WTC11 (cell line): ENCODE data around the gene IMMT. TPM values are rescaled to one million over a fixed set of nuclear protein-coding genes. Genes with fewer than 3 reads are reported as not detected.

Source experiments
- ATAC-seq: fragments of 200-7000 bp; cut with Tn5 transposase; 2 replicates; pipeline ENCODE4 v1.10.0; 2021; ENCODE audit warnings: mild to moderate bottlenecking, moderate library complexity
- CTCF ChIA-PET: fragments of 300-600 bp; sonication (Branson Sonifier 250); formaldehyde crosslinking; loops from one replicate; lab custom pipeline; 2021; ENCODE audit warnings: antibody characterized with exemption; lab: Charles Lee
- POLR2A ChIA-PET: fragments of 350-600 bp; sonication (Branson Sonifier 250); formaldehyde crosslinking; loops from one replicate; lab custom pipeline; 2021; ENCODE audit warnings: antibody characterized with exemption; lab: Charles Lee
- DNase-seq: peaks from one replicate; pipeline ENCODE4 v3.0.0; 2021; ENCODE audit warnings: low spot score
- H3K27ac Mint-ChIP-seq: 2 replicates; pipeline ENCODE4 v1.8.0; 2021; ENCODE audit warnings: mixed read lengths
- H3K27me3 Mint-ChIP-seq: 2 replicates; pipeline ENCODE4 v1.8.0; 2021; ENCODE audit warnings: low read depth, mild to moderate bottlenecking, moderate library complexity, mixed read lengths
- H3K36me3 Mint-ChIP-seq: 2 replicates; pipeline ENCODE4 v1.8.0; 2021; ENCODE audit warnings: mixed read lengths
- H3K4me1 Mint-ChIP-seq: 2 replicates; pipeline ENCODE4 v1.8.0; 2022; ENCODE audit warnings: mixed read lengths
- H3K4me3 Mint-ChIP-seq: 2 replicates; pipeline ENCODE4 v1.8.0; 2021; ENCODE audit warnings: mild to moderate bottlenecking, moderate library complexity, mixed read lengths
- H3K9me3 Mint-ChIP-seq: 2 replicates; pipeline ENCODE4 v1.8.0; 2021; ENCODE audit warnings: mixed read lengths
- ATF1 ChIP-seq: sonication (generic); formaldehyde crosslinking; IDR thresholded peaks from 2 replicates; pipeline ENCODE4 v1.8.1; 2023; ENCODE audit warnings: mild to moderate bottlenecking, moderate library complexity, missing genetic modification reagents
- CDX4 ChIP-seq: fragments of 250-450 bp; sonication (Bioruptor Pico); IDR thresholded peaks from 2 replicates; pipeline ENCODE4 v1.9.0; 2021; ENCODE audit warnings: moderate library complexity, mild to moderate bottlenecking, inconsistent platforms, borderline replicate concordance
- CREB1 ChIP-seq: sonication (generic); formaldehyde crosslinking; IDR thresholded peaks from 2 replicates; pipeline ENCODE4 v1.8.0; 2023; ENCODE audit warnings: mild to moderate bottlenecking, missing genetic modification reagents
- E2F5 ChIP-seq: sonication (generic); formaldehyde crosslinking; IDR thresholded peaks from 2 replicates; pipeline ENCODE4 v1.8.1; 2022; ENCODE audit warnings: mild to moderate bottlenecking, moderate library complexity, missing genetic modification reagents
- FOXJ3 ChIP-seq: sonication (generic); formaldehyde crosslinking; IDR thresholded peaks from 2 replicates; pipeline ENCODE4 v1.9.0; 2021; ENCODE audit warnings: missing genetic modification reagents, mild to moderate bottlenecking, borderline replicate concordance
- FOXK1 ChIP-seq: sonication (generic); formaldehyde crosslinking; IDR thresholded peaks from 2 replicates; pipeline ENCODE4 v1.8.0; 2022; ENCODE audit warnings: mild to moderate bottlenecking, moderate library complexity, missing genetic modification reagents
- HMGA2 ChIP-seq: fragments of 250-450 bp; sonication (Bioruptor Pico); IDR thresholded peaks from 2 replicates; pipeline ENCODE4 v1.4.0; 2021; ENCODE audit warnings: mild to moderate bottlenecking, moderate library complexity
- JUN ChIP-seq: sonication (generic); formaldehyde crosslinking; IDR thresholded peaks from 2 replicates; pipeline ENCODE4 v1.8.0; 2023; ENCODE audit warnings: mild to moderate bottlenecking, missing genetic modification reagents
- MYBL2 ChIP-seq: sonication (generic); formaldehyde crosslinking; IDR thresholded peaks from 2 replicates; pipeline ENCODE4 v1.8.1; 2023; ENCODE audit warnings: mild to moderate bottlenecking, moderate library complexity, missing genetic modification reagents
- NFE2L1 ChIP-seq: sonication (generic); formaldehyde crosslinking; IDR thresholded peaks from 2 replicates; pipeline ENCODE4 v1.8.1; 2023; ENCODE audit warnings: missing genetic modification reagents
- NFYB ChIP-seq: sonication (generic); formaldehyde crosslinking; conservative IDR thresholded peaks from 2 replicates; pipeline ENCODE4 v1.8.0; 2022; ENCODE audit warnings: low read depth, missing genetic modification reagents
- USF2 ChIP-seq: sonication (generic); formaldehyde crosslinking; IDR thresholded peaks from 2 replicates; pipeline ENCODE4 v1.8.1; 2023; ENCODE audit warnings: mild to moderate bottlenecking, missing genetic modification reagents, moderate library complexity
- ZBTB21 ChIP-seq: sonication (generic); formaldehyde crosslinking; IDR thresholded peaks from 2 replicates; pipeline ENCODE4 v1.8.1; 2023; ENCODE audit warnings: mild to moderate bottlenecking, missing genetic modification reagents, borderline replicate concordance
- ZNF121 ChIP-seq: sonication (generic); formaldehyde crosslinking; IDR thresholded peaks from 2 replicates; pipeline ENCODE4 v1.8.0; 2023; ENCODE audit warnings: missing genetic modification reagents
- ZNF138 ChIP-seq: sonication (generic); formaldehyde crosslinking; conservative IDR thresholded peaks from 2 replicates; pipeline ENCODE4 v1.8.1; 2022; ENCODE audit warnings: mild to moderate bottlenecking, moderate library complexity, missing genetic modification reagents
- ZNF396 ChIP-seq: fragments of 250-450 bp; sonication (Bioruptor Pico); IDR thresholded peaks from 2 replicates; pipeline ENCODE4 v1.8.0; 2021; ENCODE audit warnings: mild to moderate bottlenecking, moderate library complexity, borderline replicate concordance
- total RNA-seq: library from RNA; stranded (reverse); gene quantifications from 3 replicates; pipeline ENCODE4 v1.2.3, GENCODE V29; 2021
- TF ChIP-seq, protein P1 (sequence below): sonication (generic); formaldehyde crosslinking; IDR thresholded peaks from 2 replicates; pipeline ENCODE4 v1.8.1; 2023; ENCODE audit warnings: mild to moderate bottlenecking, missing genetic modification reagents, moderate library complexity
- TF ChIP-seq, protein P2 (sequence below): sonication (generic); formaldehyde crosslinking; IDR thresholded peaks from 2 replicates; pipeline ENCODE4 v1.8.0; 2023; ENCODE audit warnings: mild to moderate bottlenecking, missing genetic modification reagents

Gene IMMT
- total RNA-seq, 1 experiment from 2014 or later = 102 TPM

GRCh38 chr2:86223927-86224560, 28.8 kb upstream of the IMMT start (continued):
- no peak for TF ChIP-seq E2F5

DNA sequence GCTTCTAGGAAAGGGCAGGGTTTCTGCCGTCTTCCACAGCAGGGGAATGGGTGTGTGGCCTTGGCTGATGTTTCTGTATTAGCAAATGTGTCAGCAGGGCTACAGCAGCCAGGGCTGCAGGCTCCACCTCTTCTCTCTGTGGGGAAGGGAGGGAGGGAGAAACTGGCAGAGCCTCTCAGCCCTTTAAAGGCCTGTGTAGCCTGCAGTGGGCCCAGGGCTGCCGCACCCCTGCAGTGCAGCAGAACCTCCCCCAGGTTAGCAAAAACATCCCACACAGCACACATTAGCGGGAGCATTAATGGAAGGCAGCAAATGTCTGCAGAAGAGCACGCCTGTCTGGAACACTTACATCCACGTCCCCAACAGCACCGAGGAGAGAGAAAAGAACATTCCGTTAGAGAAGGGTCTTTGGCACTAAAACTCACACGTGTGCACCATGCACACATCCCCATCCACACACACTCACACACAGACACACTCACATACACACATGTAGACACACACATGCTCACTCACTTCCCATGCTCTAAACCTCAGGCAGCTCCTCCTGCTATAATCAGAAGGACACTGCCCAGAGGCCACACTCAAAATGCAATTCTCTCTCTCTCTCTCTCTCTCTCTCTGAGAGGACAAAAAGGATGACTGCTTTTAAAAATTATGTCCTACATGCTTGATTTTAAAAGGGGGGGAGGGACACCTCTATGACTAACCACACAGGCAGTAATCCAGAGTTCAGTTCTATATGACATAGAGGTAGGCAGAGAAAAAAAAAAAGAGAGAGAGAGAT, 28.1 kb upstream of the IMMT start:
- Mint-ChIP-seq H3K4me3 (no peak overlapping the region), H3K36me3 (no peaks in the 10 kb centered on the region), H3K27ac (no peak overlapping the region), H3K4me1 (peaks cover 16% of the 10 kb centered on the region), H3K27me3 (no peaks in the 10 kb centered on the region), H3K9me3 (no peaks in the 10 kb centered on the region)
- ChIA-PET POLR2A (no interaction called here), CTCF (interaction anchor here (4.0 to 4.3 kb wide), 2 partner anchors 144 to 149 kb away, joined by 45 to 52 read pairs; no protein-coding TSS in a partner anchor)
- ATAC-seq = peak; percentile 75
- DNase-seq = no peak
- TF ChIP-seq FOXK1 (CRISPR knock-in tag) = no peak
- no peak for TF ChIP-seq NFYB (CRISPR knock-in tag)
- no peak for TF ChIP-seq ATF1 (CRISPR knock-in tag)
- TF ChIP-seq, protein P1, sequence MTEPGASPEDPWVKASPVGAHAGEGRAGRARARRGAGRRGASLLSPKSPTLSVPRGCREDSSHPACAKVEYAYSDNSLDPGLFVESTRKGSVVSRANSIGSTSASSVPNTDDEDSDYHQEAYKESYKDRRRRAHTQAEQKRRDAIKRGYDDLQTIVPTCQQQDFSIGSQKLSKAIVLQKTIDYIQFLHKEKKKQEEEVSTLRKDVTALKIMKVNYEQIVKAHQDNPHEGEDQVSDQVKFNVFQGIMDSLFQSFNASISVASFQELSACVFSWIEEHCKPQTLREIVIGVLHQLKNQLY (CRISPR knock-in tag) = no peak
- TF ChIP-seq CREB1 = no peak
- TF ChIP-seq NFE2L1 = no peak
- no peak for TF ChIP-seq ZNF138 (CRISPR knock-in tag)
- no peak for TF ChIP-seq HMGA2 (CRISPR knock-in tag)
- TF ChIP-seq, protein P2, sequence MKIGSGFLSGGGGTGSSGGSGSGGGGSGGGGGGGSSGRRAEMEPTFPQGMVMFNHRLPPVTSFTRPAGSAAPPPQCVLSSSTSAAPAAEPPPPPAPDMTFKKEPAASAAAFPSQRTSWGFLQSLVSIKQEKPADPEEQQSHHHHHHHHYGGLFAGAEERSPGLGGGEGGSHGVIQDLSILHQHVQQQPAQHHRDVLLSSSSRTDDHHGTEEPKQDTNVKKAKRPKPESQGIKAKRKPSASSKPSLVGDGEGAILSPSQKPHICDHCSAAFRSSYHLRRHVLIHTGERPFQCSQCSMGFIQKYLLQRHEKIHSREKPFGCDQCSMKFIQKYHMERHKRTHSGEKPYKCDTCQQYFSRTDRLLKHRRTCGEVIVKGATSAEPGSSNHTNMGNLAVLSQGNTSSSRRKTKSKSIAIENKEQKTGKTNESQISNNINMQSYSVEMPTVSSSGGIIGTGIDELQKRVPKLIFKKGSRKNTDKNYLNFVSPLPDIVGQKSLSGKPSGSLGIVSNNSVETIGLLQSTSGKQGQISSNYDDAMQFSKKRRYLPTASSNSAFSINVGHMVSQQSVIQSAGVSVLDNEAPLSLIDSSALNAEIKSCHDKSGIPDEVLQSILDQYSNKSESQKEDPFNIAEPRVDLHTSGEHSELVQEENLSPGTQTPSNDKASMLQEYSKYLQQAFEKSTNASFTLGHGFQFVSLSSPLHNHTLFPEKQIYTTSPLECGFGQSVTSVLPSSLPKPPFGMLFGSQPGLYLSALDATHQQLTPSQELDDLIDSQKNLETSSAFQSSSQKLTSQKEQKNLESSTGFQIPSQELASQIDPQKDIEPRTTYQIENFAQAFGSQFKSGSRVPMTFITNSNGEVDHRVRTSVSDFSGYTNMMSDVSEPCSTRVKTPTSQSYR (CRISPR knock-in tag) = no peak
- no peak for TF ChIP-seq ZNF121 (CRISPR knock-in tag)
- TF ChIP-seq CDX4 (CRISPR knock-in tag) = no peak
- no peak for TF ChIP-seq ZBTB21
- TF ChIP-seq ZNF396 (CRISPR knock-in tag) = no peak
- TF ChIP-seq USF2 (CRISPR knock-in tag) = no peak
- no peak for TF ChIP-seq FOXJ3
- TF ChIP-seq MYBL2 (CRISPR knock-in tag) = no peak
- no peak for TF ChIP-seq JUN
